Measurements from ENCODE around the gene ANKRD12.

Gene ANKRD12

DNA sequence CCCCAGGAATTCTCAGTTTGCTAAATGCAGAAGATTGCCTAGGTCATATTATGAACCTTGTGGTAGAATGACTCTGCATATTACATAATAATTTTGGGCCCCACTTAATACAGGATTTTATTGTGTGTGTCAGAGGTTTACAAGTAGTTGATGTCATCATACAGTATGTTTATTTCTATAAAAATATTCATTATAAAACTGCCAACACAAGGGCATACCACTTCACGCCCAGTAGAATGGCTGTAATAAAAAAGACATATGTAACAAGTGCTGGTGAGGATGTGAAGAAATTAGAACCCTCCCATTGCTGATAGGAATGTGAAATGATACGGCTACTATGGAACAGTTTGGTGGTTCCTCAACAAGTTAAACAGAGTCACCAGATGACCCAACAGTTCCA, 136.6 kb downstream of the ANKRD12 start:
- TF ChIP-seq PRDM1 (tag by site-specific recombination; IDR thresholded peaks at IDR 0.05) (no peak), ZNF501 (tag by site-specific recombination; IDR thresholded peaks at IDR 0.05) (no peak), YY1 (tag by site-specific recombination; IDR thresholded peaks at IDR 0.05) (no peak), ZNF747 (tag by site-specific recombination; IDR thresholded peaks at IDR 0.05) (no peak), ZNF169 (tag by site-specific recombination; IDR thresholded peaks at IDR 0.05) (no peak), ZNF391 (tag by site-specific recombination; IDR thresholded peaks at IDR 0.05; ENCODE audit: borderline replicate concordance, low read depth) (no peak), ZNF292 (tag by site-specific recombination; IDR thresholded peaks at IDR 0.05; ENCODE audit: borderline replicate concordance, low read depth) (no peak), ZNF140 (tag by site-specific recombination; IDR thresholded peaks at IDR 0.05) (no peak), SP7 (tag by site-specific recombination; IDR thresholded peaks at IDR 0.05) (no peak), KLF16 (tag by site-specific recombination; IDR thresholded peaks at IDR 0.05) (no peak), ZNF621 (tag by site-specific recombination; IDR thresholded peaks at IDR 0.05) (no peak), ZNF600 (tag by site-specific recombination; IDR thresholded peaks at IDR 0.05) (no peak), HOXD13 (CRISPR knock-in tag; IDR thresholded peaks at IDR 0.05; ENCODE audit: borderline replicate concordance) (no peak), ZNF792 (tag by site-specific recombination; IDR thresholded peaks at IDR 0.05) (no peak)
- TF ChIP-seq, protein P1, sequence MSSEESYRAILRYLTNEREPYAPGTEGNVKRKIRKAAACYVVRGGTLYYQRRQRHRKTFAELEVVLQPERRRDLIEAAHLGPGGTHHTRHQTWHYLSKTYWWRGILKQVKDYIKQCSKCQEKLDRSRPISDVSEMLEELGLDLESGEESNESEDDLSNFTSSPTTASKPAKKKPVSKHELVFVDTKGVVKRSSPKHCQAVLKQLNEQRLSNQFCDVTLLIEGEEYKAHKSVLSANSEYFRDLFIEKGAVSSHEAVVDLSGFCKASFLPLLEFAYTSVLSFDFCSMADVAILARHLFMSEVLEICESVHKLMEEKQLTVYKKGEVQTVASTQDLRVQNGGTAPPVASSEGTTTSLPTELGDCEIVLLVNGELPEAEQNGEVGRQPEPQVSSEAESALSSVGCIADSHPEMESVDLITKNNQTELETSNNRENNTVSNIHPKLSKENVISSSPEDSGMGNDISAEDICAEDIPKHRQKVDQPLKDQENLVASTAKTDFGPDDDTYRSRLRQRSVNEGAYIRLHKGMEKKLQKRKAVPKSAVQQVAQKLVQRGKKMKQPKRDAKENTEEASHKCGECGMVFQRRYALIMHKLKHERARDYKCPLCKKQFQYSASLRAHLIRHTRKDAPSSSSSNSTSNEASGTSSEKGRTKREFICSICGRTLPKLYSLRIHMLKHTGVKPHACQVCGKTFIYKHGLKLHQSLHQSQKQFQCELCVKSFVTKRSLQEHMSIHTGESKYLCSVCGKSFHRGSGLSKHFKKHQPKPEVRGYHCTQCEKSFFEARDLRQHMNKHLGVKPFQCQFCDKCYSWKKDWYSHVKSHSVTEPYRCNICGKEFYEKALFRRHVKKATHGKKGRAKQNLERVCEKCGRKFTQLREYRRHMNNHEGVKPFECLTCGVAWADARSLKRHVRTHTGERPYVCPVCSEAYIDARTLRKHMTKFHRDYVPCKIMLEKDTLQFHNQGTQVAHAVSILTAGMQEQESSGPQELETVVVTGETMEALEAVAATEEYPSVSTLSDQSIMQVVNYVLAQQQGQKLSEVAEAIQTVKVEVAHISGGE (tag by site-specific recombination; conservative IDR thresholded peaks at IDR 0.05; ENCODE audit: low read depth), result no peak
- TF ChIP-seq, protein P2, sequence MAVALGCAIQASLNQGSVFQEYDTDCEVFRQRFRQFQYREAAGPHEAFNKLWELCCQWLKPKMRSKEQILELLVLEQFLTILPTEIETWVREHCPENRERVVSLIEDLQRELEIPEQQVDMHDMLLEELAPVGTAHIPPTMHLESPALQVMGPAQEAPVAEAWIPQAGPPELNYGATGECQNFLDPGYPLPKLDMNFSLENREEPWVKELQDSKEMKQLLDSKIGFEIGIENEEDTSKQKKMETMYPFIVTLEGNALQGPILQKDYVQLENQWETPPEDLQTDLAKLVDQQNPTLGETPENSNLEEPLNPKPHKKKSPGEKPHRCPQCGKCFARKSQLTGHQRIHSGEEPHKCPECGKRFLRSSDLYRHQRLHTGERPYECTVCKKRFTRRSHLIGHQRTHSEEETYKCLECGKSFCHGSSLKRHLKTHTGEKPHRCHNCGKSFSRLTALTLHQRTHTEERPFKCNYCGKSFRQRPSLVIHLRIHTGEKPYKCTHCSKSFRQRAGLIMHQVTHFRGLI (tag by site-specific recombination; IDR thresholded peaks at IDR 0.05), result no peak
- TF ChIP-seq, protein P3, sequence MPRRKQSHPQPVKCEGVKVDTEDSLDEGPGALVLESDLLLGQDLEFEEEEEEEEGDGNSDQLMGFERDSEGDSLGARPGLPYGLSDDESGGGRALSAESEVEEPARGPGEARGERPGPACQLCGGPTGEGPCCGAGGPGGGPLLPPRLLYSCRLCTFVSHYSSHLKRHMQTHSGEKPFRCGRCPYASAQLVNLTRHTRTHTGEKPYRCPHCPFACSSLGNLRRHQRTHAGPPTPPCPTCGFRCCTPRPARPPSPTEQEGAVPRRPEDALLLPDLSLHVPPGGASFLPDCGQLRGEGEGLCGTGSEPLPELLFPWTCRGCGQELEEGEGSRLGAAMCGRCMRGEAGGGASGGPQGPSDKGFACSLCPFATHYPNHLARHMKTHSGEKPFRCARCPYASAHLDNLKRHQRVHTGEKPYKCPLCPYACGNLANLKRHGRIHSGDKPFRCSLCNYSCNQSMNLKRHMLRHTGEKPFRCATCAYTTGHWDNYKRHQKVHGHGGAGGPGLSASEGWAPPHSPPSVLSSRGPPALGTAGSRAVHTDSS (tag by site-specific recombination; IDR thresholded peaks at IDR 0.05), result no peak
- TF ChIP-seq, protein P4, sequence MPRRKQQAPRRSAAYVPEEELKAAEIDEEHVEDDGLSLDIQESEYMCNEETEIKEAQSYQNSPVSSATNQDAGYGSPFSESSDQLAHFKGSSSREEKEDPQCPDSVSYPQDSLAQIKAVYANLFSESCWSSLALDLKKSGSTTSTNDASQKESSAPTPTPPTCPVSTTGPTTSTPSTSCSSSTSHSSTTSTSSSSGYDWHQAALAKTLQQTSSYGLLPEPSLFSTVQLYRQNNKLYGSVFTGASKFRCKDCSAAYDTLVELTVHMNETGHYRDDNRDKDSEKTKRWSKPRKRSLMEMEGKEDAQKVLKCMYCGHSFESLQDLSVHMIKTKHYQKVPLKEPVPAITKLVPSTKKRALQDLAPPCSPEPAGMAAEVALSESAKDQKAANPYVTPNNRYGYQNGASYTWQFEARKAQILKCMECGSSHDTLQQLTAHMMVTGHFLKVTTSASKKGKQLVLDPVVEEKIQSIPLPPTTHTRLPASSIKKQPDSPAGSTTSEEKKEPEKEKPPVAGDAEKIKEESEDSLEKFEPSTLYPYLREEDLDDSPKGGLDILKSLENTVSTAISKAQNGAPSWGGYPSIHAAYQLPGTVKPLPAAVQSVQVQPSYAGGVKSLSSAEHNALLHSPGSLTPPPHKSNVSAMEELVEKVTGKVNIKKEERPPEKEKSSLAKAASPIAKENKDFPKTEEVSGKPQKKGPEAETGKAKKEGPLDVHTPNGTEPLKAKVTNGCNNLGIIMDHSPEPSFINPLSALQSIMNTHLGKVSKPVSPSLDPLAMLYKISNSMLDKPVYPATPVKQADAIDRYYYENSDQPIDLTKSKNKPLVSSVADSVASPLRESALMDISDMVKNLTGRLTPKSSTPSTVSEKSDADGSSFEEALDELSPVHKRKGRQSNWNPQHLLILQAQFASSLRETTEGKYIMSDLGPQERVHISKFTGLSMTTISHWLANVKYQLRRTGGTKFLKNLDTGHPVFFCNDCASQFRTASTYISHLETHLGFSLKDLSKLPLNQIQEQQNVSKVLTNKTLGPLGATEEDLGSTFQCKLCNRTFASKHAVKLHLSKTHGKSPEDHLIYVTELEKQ (tag by site-specific recombination; IDR thresholded peaks at IDR 0.05; ENCODE audit: borderline replicate concordance), result no peak
- TF ChIP-seq, protein P5, sequence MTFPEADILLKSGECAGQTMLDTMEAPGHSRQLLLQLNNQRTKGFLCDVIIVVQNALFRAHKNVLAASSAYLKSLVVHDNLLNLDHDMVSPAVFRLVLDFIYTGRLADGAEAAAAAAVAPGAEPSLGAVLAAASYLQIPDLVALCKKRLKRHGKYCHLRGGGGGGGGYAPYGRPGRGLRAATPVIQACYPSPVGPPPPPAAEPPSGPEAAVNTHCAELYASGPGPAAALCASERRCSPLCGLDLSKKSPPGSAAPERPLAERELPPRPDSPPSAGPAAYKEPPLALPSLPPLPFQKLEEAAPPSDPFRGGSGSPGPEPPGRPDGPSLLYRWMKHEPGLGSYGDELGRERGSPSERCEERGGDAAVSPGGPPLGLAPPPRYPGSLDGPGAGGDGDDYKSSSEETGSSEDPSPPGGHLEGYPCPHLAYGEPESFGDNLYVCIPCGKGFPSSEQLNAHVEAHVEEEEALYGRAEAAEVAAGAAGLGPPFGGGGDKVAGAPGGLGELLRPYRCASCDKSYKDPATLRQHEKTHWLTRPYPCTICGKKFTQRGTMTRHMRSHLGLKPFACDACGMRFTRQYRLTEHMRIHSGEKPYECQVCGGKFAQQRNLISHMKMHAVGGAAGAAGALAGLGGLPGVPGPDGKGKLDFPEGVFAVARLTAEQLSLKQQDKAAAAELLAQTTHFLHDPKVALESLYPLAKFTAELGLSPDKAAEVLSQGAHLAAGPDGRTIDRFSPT (tag by site-specific recombination; IDR thresholded peaks at IDR 0.05), result no peak
- TF ChIP-seq, protein P6, sequence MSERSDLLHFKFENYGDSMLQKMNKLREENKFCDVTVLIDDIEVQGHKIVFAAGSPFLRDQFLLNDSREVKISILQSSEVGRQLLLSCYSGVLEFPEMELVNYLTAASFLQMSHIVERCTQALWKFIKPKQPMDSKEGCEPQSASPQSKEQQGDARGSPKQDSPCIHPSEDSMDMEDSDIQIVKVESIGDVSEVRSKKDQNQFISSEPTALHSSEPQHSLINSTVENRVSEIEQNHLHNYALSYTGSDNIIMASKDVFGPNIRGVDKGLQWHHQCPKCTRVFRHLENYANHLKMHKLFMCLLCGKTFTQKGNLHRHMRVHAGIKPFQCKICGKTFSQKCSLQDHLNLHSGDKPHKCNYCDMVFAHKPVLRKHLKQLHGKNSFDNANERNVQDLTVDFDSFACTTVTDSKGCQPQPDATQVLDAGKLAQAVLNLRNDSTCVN (tag by site-specific recombination; optimal IDR thresholded peaks at IDR 0.05), result no peak
- H3K27ac ChIP-seq (ENCODE audit: extremely low read depth, low read depth, low read length), result no peak overlapping the region
- peaks cover 5 to 11% of the 10 kb centered on the region in 2 experiments for H3K36me3 ChIP-seq (ENCODE audit: control insufficient read depth in 2 of 2, insufficient read depth in 1 of 2, low read length in 2 of 2)
- CTCF ChIA-PET, result no interaction called here
- no peaks in the 10 kb centered on the region for H3K9me3 ChIP-seq (ENCODE audit: control insufficient read depth, insufficient read depth, low read depth, low read length)
- POLR2A ChIA-PET, result no interaction called here
- H3K4me1 ChIP-seq (ENCODE audit: control insufficient read depth, insufficient read depth, low read length), result no peaks in the 10 kb centered on the region
- H3K4me3 ChIP-seq (ENCODE audit: low read depth, low read length), result no peak overlapping the region

Data from HEK293 (cell line).